HG02938 (cell line): ENCODE results near the gene ATP6V1G1.
A peak's percentile ranks its signal among the peaks of the same experiment; 100 is the strongest.
"Not testable (repeated sequence)": the region's sequence is repeated elsewhere in the genome, so short reads cannot be mapped to it uniquely, and the experiment has no call there.

Source experiments
- ATAC-seq: cut with Tn5 transposase; IDR thresholded peaks from one replicate; pipeline ENCODE4 v1.9.1; 2021; ENCODE audit warnings: mild to moderate bottlenecking, moderate library complexity; ENCODE audit not compliant: unreplicated experiment

The ATP6V1G1 gene

GRCh38 chr9:114578134-114578533, 9.4 kb upstream of the ATP6V1G1 start:
- ATAC-seq = not testable (repeated sequence)

- no peak for ATAC-seq
Measured at GRCh38 chr9:114580609-114581193, 6.9 kb upstream of the ATP6V1G1 start.

- ATAC-seq = no peak
Measured at GRCh38 chr9:114583371-114584155, 4.0 kb upstream of the ATP6V1G1 start.

- ATAC-seq = no peak
Measured at GRCh38 chr9:114588210-114588609, 641 bp downstream of the ATP6V1G1 start.

- ATAC-seq = no peak
Measured at GRCh38 chr9:114588651-114589526, 1.3 kb downstream of the ATP6V1G1 start.

- no peak for ATAC-seq
Measured at GRCh38 chr9:114590328-114590727, 2.8 kb downstream of the ATP6V1G1 start.

GRCh38 chr9:114591291-114591787, 3.8 kb downstream of the ATP6V1G1 start:
- ATAC-seq = no peak

- ATAC-seq = no peak
Measured at GRCh38 chr9:114591849-114592248, 4.3 kb downstream of the ATP6V1G1 start.

- no peak for ATAC-seq
Measured at GRCh38 chr9:114592356-114592755, 4.8 kb downstream of the ATP6V1G1 start.

GRCh38 chr9:114594136-114594535, 6.6 kb downstream of the ATP6V1G1 start:
- no peak for ATAC-seq

GRCh38 chr9:114600502-114601248, 13.1 kb downstream of the ATP6V1G1 start:
- not testable (repeated sequence) for ATAC-seq

GRCh38 chr9:114601787-114602186, 14.2 kb downstream of the ATP6V1G1 start:
- ATAC-seq = not testable (repeated sequence)

- no peak for ATAC-seq
Measured at GRCh38 chr9:114602620-114603019, 15.1 kb downstream of the ATP6V1G1 start.

- no peak for ATAC-seq
Measured at GRCh38 chr9:114603248-114603647, 15.7 kb downstream of the ATP6V1G1 start.

- ATAC-seq = no peak
Measured at GRCh38 chr9:114604989-114605388, 17.4 kb downstream of the ATP6V1G1 start.

GRCh38 chr9:114606068-114606467, 18.5 kb downstream of the ATP6V1G1 start:
- no peak for ATAC-seq

GRCh38 chr9:114606597-114607207, 19.1 kb downstream of the ATP6V1G1 start:
- no peak for ATAC-seq

- peak; percentile 36 for ATAC-seq
Measured at GRCh38 chr9:114607671-114608524, 20.3 kb downstream of the ATP6V1G1 start.

- no peak for ATAC-seq
Measured at GRCh38 chr9:114608525-114608796, 20.9 kb downstream of the ATP6V1G1 start.
